Activated CD8-positive, alpha-beta memory T cell treated with anti-CD3 and anti-CD28 coated beads for 36 hours (primary cell): ENCODE data around the gene GSTT2B. TPM values are rescaled to one million over a fixed set of nuclear protein-coding genes. Genes with fewer than 3 reads are reported as not detected.
"Not testable (repeated sequence)": the region's sequence is repeated elsewhere in the genome, so short reads cannot be mapped to it uniquely, and the experiment has no call there.

Source experiments
- CTCF ChIA-PET: fragments of 350-600 bp; sonication (Branson Sonifier 250); formaldehyde crosslinking; loops from one replicate; lab custom pipeline; 2021; ENCODE audit warnings: antibody characterized with exemption; lab: Charles Lee
- POLR2A ChIA-PET: fragments of 350-600 bp; sonication (Branson Sonifier 250); formaldehyde crosslinking; loops from one replicate; lab custom pipeline; 2021; ENCODE audit warnings: antibody characterized with exemption; lab: Charles Lee
- total RNA-seq, 2 experiments: library from RNA; stranded (reverse); gene quantifications; one replicate each; pipeline ENCODE4 v1.2.3, GENCODE V29; 2021

Gene GSTT2B
- not detected for total RNA-seq

GRCh38 chr22:23961084-23961771 lies at the start of gene GSTT2B:
Gene GSTT2B, minus strand, starts transcription at chr22:23961195. Its CDS starts 64 bp downstream, at chr22:23961131.
- CTCF ChIA-PET, POLR2A ChIA-PET: not testable (repeated sequence)

GRCh38 chr22:24010018-24010391 lies 49.0 kb upstream of the GSTT2B start:
- POLR2A ChIA-PET, result interaction anchor here (1.7 kb wide), 1 partner anchor 152 kb away, joined by 10 read pairs; the partner anchor contains the start of gene SLC2A11
- CTCF ChIA-PET, result interaction anchor here (0.8 to 1.4 kb wide), 3 partner anchors 46 to 169 kb away, joined by 3 to 5 read pairs (median 3); no protein-coding TSS in a partner anchor

GRCh38 chr22:24009227-24010017 lies 48.4 kb upstream of the GSTT2B start:
- POLR2A ChIA-PET, result no interaction called here
- CTCF ChIA-PET, result interaction anchor here (1.2 kb wide), 1 partner anchor 47 kb away, joined by 3 read pairs; no protein-coding TSS in a partner anchor

GRCh38 chr22:24008381-24009226 lies 47.6 kb upstream of the GSTT2B start:
- ChIA-PET CTCF (no interaction called here), POLR2A (no interaction called here)

- POLR2A ChIA-PET, result interaction anchor here (0.5 kb wide), 1 partner anchor 54 kb away, joined by 6 read pairs; no protein-coding TSS in a partner anchor
- CTCF ChIA-PET, result interaction anchor here (0.5 kb wide), 1 partner anchor 74 kb away, joined by 3 read pairs; no protein-coding TSS in a partner anchor
These were observed 47.0 kb upstream of the GSTT2B start for GRCh38 chr22:24008022-24008283.

GRCh38 chr22:24007253-24008021 lies 46.4 kb upstream of the GSTT2B start:
- CTCF ChIA-PET, result interaction anchor here (0.5 kb wide), 1 partner anchor 74 kb away, joined by 3 read pairs; no protein-coding TSS in a partner anchor

GRCh38 chr22:24006914-24007214 lies 45.9 kb upstream of the GSTT2B start:
- ChIA-PET POLR2A (no interaction called here), CTCF (no interaction called here)

More at GRCh38 chr22:24007253-24008021, 46.4 kb upstream of the GSTT2B start:
- POLR2A ChIA-PET, result interaction anchor here (0.5 kb wide), 1 partner anchor 54 kb away, joined by 6 read pairs; no protein-coding TSS in a partner anchor

GRCh38 chr22:24006207-24006913 lies 45.4 kb upstream of the GSTT2B start:
- CTCF ChIA-PET, result no interaction called here
- POLR2A ChIA-PET, result no interaction called here

GRCh38 chr22:24005201-24005600 lies 44.2 kb upstream of the GSTT2B start, which contains the start of gene GSTT4:
Gene GSTT4, minus strand, starts transcription at chr22:24005453. Its CDS starts 97 bp downstream, at chr22:24005356.
- CTCF ChIA-PET, result no interaction called here
- POLR2A ChIA-PET, result no interaction called here

- POLR2A ChIA-PET, result no interaction called here
- CTCF ChIA-PET, result no interaction called here
These were observed 42.9 kb upstream of the GSTT2B start for GRCh38 chr22:24003887-24004286.

- CTCF ChIA-PET, result interaction anchor here (0.7 kb wide), 1 partner anchor 10 kb away, joined by 5 read pairs; no protein-coding TSS in a partner anchor
- POLR2A ChIA-PET, result no interaction called here
These were observed 41.9 kb upstream of the GSTT2B start for GRCh38 chr22:24002851-24003250.

GRCh38 chr22:24002272-24002671 lies 41.3 kb upstream of the GSTT2B start:
- POLR2A ChIA-PET, result no interaction called here

GRCh38 chr22:24001314-24001713 lies 40.3 kb upstream of the GSTT2B start:
- ChIA-PET POLR2A (no interaction called here), CTCF (no interaction called here)

More at GRCh38 chr22:24002272-24002671, 41.3 kb upstream of the GSTT2B start:
- CTCF ChIA-PET, result interaction anchor here (0.7 kb wide), 1 partner anchor 11 kb away, joined by 5 read pairs; no protein-coding TSS in a partner anchor

- CTCF ChIA-PET, POLR2A ChIA-PET: not testable (repeated sequence)
These were observed 38.8 kb upstream of the GSTT2B start for GRCh38 chr22:23999779-24000178.

- ChIA-PET CTCF (no interaction called here), POLR2A (no interaction called here)
These were observed 36.1 kb upstream of the GSTT2B start for GRCh38 chr22:23997092-23997491.

- CTCF ChIA-PET, POLR2A ChIA-PET: not testable (repeated sequence)
These were observed 32.7 kb upstream of the GSTT2B start for GRCh38 chr22:23993581-23994177.

GRCh38 chr22:23993080-23993479 lies 32.1 kb upstream of the GSTT2B start:
- CTCF ChIA-PET, POLR2A ChIA-PET: not testable (repeated sequence)
